Measurements from ENCODE around the gene TTLL12. TPM values are rescaled to one million over a fixed set of nuclear protein-coding genes. Genes with fewer than 3 reads are reported as not detected.

The TTLL12 gene
- total and polyA plus RNA-seq, 2 of the 8 experiments (the other 6 are each of a cell fraction or from before 2014, with no cell fraction given), result 101 to 124 TPM

DNA sequence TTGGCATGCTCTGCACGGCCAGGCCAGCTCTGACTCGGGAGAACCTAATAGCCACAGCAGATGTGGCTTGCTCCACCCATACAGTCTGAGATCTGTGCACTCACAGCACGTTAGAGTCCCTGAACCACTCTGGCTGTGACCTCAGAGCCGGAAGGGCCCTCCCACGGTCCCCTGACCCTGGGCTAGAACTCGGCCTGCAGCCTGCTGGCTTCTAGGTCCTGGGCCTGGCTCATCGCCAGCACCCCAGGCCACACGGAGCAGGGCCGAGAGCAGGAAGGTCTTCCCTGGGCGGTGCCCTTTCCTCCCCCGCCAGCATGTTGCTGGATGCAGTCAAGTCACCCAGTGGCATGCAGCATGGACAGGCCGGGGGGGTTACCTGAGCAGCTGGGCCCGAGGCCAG, 35.3 kb upstream of the TTLL12 start:
- H4K91ac ChIP-seq (replicated peaks; ENCODE audit: insufficient read length, low read length), result no peak overlapping the region
- no peaks in the 10 kb centered on the region; the same call in 1 of the 2 replicates for H3K23me2 ChIP-seq (ENCODE audit: low read depth, low read length)
- no peak overlapping the region for H3K4ac ChIP-seq (replicated peaks; ENCODE audit: insufficient read length, low read depth, low read length)
- no peaks in the 10 kb centered on the region for H3K36me3 ChIP-seq (ENCODE audit: control insufficient read depth in 2 of 4, insufficient read depth in 4 of 4, low read length in 3 of 4)
- CTCF ChIA-PET (ENCODE audit: partially characterized antibody), result interaction anchor here (0.5 to 26.8 kb wide), 10 partner anchors 6 to 163 kb away, joined by 3 to 388 read pairs (median 6); no protein-coding TSS in a partner anchor
- no peaks in the 10 kb centered on the region for H4K20me1 ChIP-seq (replicated peaks in 1 of 2; ENCODE audit: control insufficient read depth in 1 of 2, insufficient read depth in 2 of 2, low read length in 2 of 2)
- peaks cover 0 to 21% (median 13%) of the 10 kb centered on the region in 4 experiments; a peak in 6 of 7 replicates for H3K4me1 ChIP-seq (replicated peaks in 1 of 4; ENCODE audit: control insufficient read depth in 3 of 4, insufficient read depth in 4 of 4, low read length in 3 of 4)
- no peak overlapping the region for H2BK5ac ChIP-seq (ENCODE audit: low read depth, low read length)
- FAIRE-seq, result no peak
- no peak overlapping the region for H2BK120ac ChIP-seq (replicated peaks; ENCODE audit: low read depth, low read length)
- H3K4me3 ChIP-seq (ENCODE audit: extremely low read depth in 1 of 4, insufficient read depth in 2 of 4, low read depth in 3 of 4, low read length in 4 of 4), result no peak overlapping the region
- H3K23ac ChIP-seq (ENCODE audit: insufficient read length), result no peak overlapping the region
- H2BK20ac ChIP-seq (ENCODE audit: low read length), result no peak overlapping the region
- no peak overlapping the region for H3K56ac ChIP-seq (replicated peaks; ENCODE audit: insufficient read length, low read depth, low read length)
- no peak overlapping the region for H4K5ac ChIP-seq (ENCODE audit: insufficient read length, low read depth, low read length)
- no peak overlapping the region for H3K14ac ChIP-seq (ENCODE audit: insufficient read length)
- peaks cover 0 to 6% (median 3%) of the 10 kb centered on the region in 4 experiments; a peak in 3 of 7 replicates for H3K27me3 ChIP-seq (replicated peaks in 1 of 4; ENCODE audit: control insufficient read depth in 3 of 4, extremely low read depth in 1 of 4, insufficient read depth in 3 of 4, low read length in 3 of 4)
- no peak overlapping the region for H2BK12ac ChIP-seq (ENCODE audit: low read depth, low read length)
- H4K8ac ChIP-seq (ENCODE audit: extremely low read depth, insufficient read depth, low read length), result no peak overlapping the region
- no peak overlapping the region for H3K4me2 ChIP-seq (ENCODE audit: insufficient read depth in 1 of 2, low read depth in 2 of 2, low read length in 2 of 2)
- H3K9me3 ChIP-seq (ENCODE audit: insufficient read depth in 2 of 2, low read depth in 1 of 2, low read length in 1 of 2), result no peaks in the 10 kb centered on the region
- no peak overlapping the region for H2AK5ac ChIP-seq (ENCODE audit: low read depth, low read length)
- DNase-seq (ENCODE audit: low read depth in 1 of 2, low spot score in 2 of 2), result no peak
- H2BK15ac ChIP-seq (ENCODE audit: low read length), result 0 out of 2 replicates have a peak overlapping the region, but pooled peaks have one; percentile 46
- no peaks in the 10 kb centered on the region for H3K79me1 ChIP-seq (ENCODE audit: low read depth, low read length)
- no peak overlapping the region for H3K18ac ChIP-seq (ENCODE audit: extremely low read depth, low read length)
- WGBS, 2 experiments (ENCODE audit: extremely low coverage in 1 of 2, insufficient coverage in 1 of 2, insufficient read length in 1 of 2, insufficient replicate concordance in 2 of 2, low coverage in 1 of 2, low lambda C conversion rate in 2 of 2, missing lambda C conversion rate in 1 of 2), result 89% methylated on average over 13 of the region's 13 CpGs; no CpG with 5 or more reads in 1 of the 2 experiments
- no peak overlapping the region for H2AFZ ChIP-seq (ENCODE audit: low read length)
- no peaks in the 10 kb centered on the region for H3K79me2 ChIP-seq (ENCODE audit: control insufficient read depth in 1 of 2, insufficient read depth in 2 of 2, low read length in 2 of 2)
- no peak overlapping the region for H3K9ac ChIP-seq (replicated peaks in 1 of 4; ENCODE audit: extremely low read depth in 1 of 4, low read depth in 3 of 4, low read length in 3 of 4)
- POLR2A ChIA-PET (ENCODE audit: partially characterized antibody), result no interaction called here
- no peak overlapping the region for H3K27ac ChIP-seq (ENCODE audit: low read depth, low read length)
- TF ChIP-seq HDAC2 (IDR thresholded peaks at IDR 0.05; ENCODE audit: borderline replicate concordance in 1 of 2, low read depth in 2 of 2, low read length in 2 of 2) (no peak), RXRA (IDR thresholded peaks at IDR 0.05; ENCODE audit: insufficient read depth, low read depth, low read length) (no peak), TAF7 (optimal IDR thresholded peaks at IDR 0.05; ENCODE audit: borderline replicate concordance, low read depth, low read length) (no peak), GABPA (IDR thresholded peaks at IDR 0.05; ENCODE audit: borderline replicate concordance, insufficient read depth, low read length) (no peak), NRF1 (IDR thresholded peaks at IDR 0.05; ENCODE audit: low read depth, low read length) (no peak), CEBPB (IDR thresholded peaks at IDR 0.05; ENCODE audit: low read depth, low read length) (no peak), KDM1A (IDR thresholded peaks at IDR 0.05; ENCODE audit: borderline replicate concordance, low read length) (no peak), RFX5 (IDR thresholded peaks at IDR 0.05; ENCODE audit: borderline replicate concordance, low read depth, low read length) (no peak), RAD21 (IDR thresholded peaks at IDR 0.05 in 1 of 2, conservative IDR thresholded peaks at IDR 0.05 in 1 of 2; ENCODE audit: low read depth in 2 of 2, low read length in 2 of 2) (no peak), SIN3A (conservative IDR thresholded peaks at IDR 0.05 in 1 of 2, IDR thresholded peaks at IDR 0.05 in 1 of 2; ENCODE audit: low read depth in 1 of 2, low read length in 2 of 2) (no peak), BACH1 (IDR thresholded peaks at IDR 0.05; ENCODE audit: low read length) (no peak), TBP (IDR thresholded peaks at IDR 0.05; ENCODE audit: low read depth, low read length) (no peak)
- TF ChIP-seq, protein P1, sequence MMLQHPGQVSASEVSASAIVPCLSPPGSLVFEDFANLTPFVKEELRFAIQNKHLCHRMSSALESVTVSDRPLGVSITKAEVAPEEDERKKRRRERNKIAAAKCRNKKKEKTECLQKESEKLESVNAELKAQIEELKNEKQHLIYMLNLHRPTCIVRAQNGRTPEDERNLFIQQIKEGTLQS (IDR thresholded peaks at IDR 0.05; ENCODE audit: insufficient read depth, low read depth, low read length), result no peak
